SW 1271 (cell line): ENCODE data around the gene ZMYND11.
"Not testable (repeated sequence)": the region's sequence is repeated elsewhere in the genome, so short reads cannot be mapped to it uniquely, and the experiment has no call there.

Source experiments
- DNase-seq, 2 experiments: peaks; one replicate each; lab custom pipeline; 2025; lab: John Stamatoyannopoulos, UW

Gene ZMYND11

GRCh38 chr10:132946-133898 is 2.0 kb upstream of the ZMYND11 start:
- DNase-seq = peak in 1 of 2 experiments; percentile 25

DNA sequence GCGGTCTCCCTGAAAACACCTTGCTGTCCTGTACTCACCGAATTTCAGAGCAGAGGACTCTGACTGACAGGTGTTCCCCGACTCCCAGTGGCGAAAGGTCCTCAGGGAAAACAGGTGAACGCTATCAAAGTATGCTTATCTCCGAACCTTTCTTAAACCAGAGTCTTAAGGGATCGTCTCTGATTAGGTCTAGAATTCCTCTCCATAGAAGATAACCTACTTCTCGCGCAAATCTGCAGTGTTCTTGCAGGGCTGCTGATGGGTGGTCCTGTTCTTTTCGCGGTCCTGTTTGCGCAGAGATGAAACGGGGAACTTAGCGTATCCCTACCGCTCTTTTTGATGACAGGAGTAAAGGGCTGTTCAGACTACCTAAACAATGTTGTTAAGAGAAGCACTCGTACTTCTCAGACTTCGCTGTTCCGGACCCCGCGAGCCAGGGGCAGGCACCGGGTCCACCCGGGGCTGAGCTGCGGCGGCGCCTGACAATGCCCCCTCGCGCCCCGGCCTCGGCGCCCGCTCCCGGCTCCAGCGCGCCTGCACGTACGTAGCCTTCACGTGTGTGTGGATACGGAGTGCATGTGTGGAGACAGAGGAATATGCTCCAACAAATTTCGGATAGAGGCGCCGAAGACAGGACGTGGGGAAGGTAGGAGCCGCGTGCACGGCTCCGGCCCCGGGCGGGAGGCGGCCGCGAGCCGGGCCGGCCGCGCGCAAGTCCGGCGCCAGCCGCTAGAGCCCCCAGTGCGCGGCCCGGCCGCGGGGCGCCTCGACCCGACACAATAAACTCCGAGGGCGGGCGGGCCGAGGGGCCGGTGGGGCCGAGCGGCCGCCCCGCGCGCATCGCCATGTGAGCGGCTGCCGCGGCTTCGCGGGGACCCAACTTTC is 766 bp upstream of the ZMYND11 start:
- DNase-seq = peak in 1 of 2 experiments; percentile 12

DNA sequence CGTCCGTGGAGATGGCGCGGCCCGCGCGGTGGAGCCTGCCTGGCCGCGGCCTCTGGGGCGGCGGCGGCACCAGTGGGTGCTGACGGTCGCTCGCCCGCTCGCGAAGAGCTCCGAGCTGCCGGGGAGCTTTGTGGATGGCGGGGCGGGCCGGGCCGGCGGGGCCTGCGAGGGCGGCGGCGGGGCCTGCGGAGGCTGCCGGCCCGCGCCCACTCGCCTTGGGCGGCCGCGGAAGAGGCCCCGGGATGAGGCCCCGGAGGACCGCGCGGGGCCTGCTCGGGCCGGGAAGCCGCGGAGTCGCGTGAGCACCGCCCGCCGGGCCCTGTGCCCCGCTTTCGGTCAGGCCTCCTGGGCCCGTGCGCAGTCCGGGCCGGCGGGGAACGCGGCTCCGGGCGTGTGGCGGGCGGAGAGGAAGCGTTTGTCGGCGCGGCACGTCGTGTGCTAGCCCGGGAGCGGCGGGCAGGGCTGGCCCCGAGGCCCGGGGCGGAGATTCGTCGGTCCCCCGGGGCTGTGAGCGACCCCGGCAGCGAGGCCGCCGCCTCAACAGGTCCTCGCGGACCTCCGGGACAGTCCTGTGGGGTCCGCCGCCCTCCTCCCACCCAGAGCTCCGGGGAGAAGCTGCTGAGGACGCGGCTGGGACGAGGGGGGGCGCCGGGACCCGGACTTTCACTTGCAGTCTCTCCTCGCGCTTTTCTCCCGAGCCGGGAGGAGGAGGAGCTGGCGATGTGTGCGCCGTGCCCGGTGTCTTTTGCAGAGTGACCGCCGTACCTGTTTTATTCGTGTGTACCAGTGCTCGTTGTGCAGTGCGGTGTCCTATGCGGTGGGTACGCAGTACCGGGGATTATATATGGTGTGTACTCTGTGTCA is 578 bp downstream of the ZMYND11 start:
- DNase-seq = peak in 1 of 2 experiments; percentile 13

- DNase-seq = no peak
Measured at GRCh38 chr10:136465-136762, 1.2 kb downstream of the ZMYND11 start.

DNA sequence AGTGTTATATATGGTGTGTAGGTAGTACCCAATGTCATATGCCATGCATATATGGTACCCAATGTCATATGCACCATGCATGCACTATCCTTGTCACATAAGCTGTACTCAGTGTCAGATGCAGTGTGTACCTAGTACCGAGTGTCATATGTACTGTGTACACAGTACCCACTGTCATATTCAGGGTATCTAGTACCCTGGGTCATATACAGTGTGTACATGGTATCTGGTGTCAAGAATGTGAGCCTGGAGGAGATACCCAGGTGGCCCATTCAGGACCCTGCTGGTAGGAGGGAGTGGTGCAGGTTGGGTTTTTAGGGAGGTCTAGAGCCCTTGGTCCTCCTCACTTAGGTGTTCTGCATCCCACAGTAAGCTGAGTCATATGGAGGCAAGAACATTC is 1.8 kb downstream of the ZMYND11 start:
- peak in 1 of 2 experiments; percentile 17 for DNase-seq

GRCh38 chr10:137606-138005 is 2.4 kb downstream of the ZMYND11 start:
- DNase-seq = no peak

DNA sequence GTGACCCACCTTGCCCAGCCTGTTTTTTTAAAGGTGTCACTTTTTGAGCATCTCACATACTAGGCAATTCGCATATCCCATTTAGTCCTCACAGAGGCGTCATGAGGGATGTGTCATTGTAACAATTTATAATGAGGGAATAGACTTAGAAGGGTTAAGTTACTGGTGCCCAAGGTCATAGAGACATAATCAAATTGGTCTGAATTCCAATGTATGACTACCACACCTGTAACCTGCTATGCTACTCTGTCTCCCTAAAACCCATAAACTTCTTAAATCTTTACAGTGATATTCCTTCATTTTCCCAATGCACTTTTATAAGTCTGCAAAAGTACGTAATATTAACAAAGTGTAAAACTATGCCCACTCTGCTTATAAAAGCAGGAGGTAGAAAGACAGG is 7.1 kb downstream of the ZMYND11 start:
- DNase-seq = no peak

DNA sequence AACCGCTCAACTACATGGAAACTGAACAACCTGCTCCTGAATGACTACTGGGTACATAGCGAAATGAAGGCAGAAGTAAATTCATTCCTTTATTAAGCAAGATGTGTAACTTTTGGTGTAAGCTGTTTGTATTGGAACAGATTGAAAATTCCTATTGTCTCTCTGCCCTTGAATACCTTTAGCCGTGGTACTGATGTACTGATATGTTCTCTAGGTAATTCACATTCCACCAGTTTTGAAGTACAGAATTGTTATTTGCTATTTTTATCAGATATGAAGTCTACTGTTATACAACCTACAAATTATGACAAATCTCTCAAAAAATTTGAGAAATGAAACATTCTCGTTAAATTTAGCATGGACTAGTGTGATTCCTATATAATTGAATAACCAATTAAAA is 17.7 kb downstream of the ZMYND11 start:
- no peak for DNase-seq

- DNase-seq = no peak
Measured at GRCh38 chr10:154348-154747, 19.1 kb downstream of the ZMYND11 start.

- DNase-seq = no peak
Measured at GRCh38 chr10:167383-167782, 32.1 kb downstream of the ZMYND11 start.

- DNase-seq = no peak
Measured at GRCh38 chr10:173741-174140, 38.5 kb downstream of the ZMYND11 start.

DNA sequence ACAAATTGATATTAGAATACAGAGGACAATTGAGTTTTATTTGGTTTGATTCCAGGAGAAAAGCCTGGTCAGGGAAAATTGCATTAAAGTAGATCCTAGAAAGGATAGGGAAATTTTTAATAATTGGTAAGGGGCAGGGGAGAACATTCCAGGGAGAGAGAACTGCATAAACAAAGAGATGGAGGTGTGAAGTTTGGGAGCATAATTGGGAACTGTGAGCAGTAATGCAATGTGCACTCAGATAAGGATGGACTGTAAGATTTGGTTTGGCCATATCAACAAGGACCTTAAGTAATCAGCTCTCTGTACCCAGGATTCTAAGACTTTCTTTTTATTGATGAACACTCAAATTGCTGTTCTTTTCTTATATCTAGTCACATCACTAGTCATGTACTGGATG is 41.4 kb downstream of the ZMYND11 start:
- DNase-seq = no peak

DNA sequence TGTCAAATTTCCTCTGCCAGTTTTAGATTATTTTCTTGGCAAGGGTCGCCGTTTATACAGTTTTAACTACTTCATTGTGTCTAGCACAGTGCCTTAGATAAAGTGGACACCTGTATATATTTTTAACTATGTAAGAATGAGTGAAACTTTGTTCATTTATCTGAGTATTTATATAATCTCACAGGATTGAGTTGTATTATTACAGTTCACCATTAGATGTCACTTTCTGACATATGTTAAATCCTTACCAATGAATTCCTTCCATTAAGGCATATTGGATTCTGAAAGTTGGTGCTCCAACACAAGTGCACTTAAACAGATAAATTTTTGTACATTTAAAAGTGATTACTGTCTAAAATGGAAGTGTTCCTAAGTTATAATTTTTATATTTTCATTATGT is 43.0 kb downstream of the ZMYND11 start:
- peak in 1 of 2 experiments; percentile 17 for DNase-seq

- DNase-seq = no peak
Measured at GRCh38 chr10:178723-179122, 43.5 kb downstream of the ZMYND11 start.

- no peak for DNase-seq
Measured at GRCh38 chr10:182441-183201, 47.4 kb downstream of the ZMYND11 start.

DNA sequence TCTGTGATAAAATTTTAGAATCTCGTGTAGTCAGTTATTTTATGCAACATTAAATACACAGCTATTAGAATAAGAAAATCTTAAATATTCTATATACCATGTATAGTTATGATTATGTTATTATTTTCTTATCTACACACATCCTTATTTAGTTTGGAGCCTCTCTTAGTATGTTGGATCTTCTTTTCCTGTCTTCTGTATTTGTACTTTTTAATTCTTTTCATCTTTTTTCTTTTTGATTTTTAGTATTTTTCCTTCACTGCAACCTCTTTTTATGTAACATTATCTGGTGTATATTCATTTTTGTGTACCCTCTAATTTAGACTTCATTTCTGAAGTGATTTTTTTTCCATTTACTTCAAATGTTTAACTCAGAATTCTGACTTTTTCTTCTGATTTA is 48.9 kb downstream of the ZMYND11 start:
- DNase-seq = no peak

GRCh38 chr10:184911-185310 is 49.7 kb downstream of the ZMYND11 start:
- DNase-seq = no peak

DNA sequence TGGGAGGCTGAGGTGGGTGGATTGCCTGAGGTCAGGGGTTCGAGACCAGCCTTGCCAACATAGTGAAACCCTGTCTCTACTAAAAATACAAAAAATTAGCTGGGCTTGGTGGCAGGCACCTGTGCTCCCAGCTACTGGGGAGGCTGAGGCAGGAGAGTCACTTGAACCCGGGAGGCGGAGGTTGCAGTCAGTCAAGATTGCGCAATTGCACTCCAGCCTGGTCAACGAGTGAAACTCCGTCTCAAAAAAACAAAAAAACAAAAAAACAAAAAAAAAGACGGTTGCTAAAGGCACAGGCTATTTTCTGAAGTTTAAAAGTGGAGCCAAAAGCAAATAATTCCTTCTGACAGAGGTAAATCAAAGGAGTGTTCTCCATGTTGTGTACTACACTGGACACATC is 50.3 kb downstream of the ZMYND11 start:
- not testable (repeated sequence) for DNase-seq

DNA sequence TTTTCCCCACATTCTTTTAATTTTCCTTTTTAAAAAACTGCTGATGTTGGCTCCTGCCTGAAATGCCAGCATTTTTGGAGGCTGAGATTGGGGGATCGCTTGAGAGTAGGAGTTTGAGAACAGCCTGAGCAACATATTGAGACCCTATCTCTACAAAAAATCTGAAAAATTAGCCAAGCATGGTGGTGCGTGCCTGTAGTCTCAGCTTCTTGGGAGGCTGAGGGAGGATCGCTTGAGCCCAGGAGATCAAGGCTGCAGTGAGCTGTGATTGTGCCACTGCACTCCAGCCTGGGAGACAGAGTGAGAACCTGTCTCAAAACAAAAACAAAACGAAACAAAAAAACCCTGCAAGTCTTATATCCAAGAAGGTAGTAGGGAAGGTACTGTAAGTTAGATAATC is 51.7 kb downstream of the ZMYND11 start:
- no peak for DNase-seq

DNA sequence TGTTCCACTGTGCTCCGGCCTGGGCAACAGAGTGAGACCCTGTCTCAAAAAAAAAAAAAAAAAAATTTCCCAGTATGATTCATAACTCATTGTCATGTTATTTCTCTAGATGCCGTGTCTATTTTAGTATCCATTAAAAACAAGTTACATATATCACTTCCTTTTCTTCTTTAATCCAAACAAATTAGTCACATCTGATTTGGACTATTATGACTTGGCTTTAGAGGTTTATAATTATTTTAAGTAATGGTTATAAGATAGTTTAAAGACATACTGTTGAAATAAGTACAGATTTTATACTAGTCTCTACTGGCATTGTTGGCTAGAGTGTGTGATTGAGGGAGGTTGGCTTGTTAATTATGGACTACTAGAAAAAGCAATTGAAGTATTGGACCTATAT is 53.3 kb downstream of the ZMYND11 start:
- no peak for DNase-seq

GRCh38 chr10:190216-190615 is 55.0 kb downstream of the ZMYND11 start:
- DNase-seq = no peak
